Measurements from ENCODE around the gene PEMT.
"Not testable (repeated sequence)": the region's sequence is repeated elsewhere in the genome, so short reads cannot be mapped to it uniquely, and the experiment has no call there.

PEMT gene

GRCh38 chr17:17591355-17592298, at the start of gene PEMT:
Gene PEMT (minus strand): TSS chr17:17591708. CDS start chr17:17591626, 82 bp downstream.
- Mint-ChIP-seq H3K27me3 (ENCODE audit: low read depth) (no peaks in the 10 kb centered on the region), H3K4me1 (ENCODE audit: low read depth) (peaks cover 14% of the 10 kb centered on the region), H3K9me3 (no peaks in the 10 kb centered on the region), H3K36me3 (ENCODE audit: low read depth) (no peaks in the 10 kb centered on the region), H3K27ac (peak within 1 kb of the TSS; percentile 88), H3K4me3 (peak within 1 kb of the TSS; percentile 91)

GRCh38 chr17:17639661-17640270, 48.3 kb upstream of the PEMT start:
- not testable (repeated sequence) for H3K4me1 Mint-ChIP-seq (ENCODE audit: low read depth); H3K9me3 Mint-ChIP-seq; H3K4me3 Mint-ChIP-seq; H3K27me3 Mint-ChIP-seq (ENCODE audit: low read depth); H3K36me3 Mint-ChIP-seq (ENCODE audit: low read depth); H3K27ac Mint-ChIP-seq

- Mint-ChIP-seq H3K27ac (no peak overlapping the region), H3K4me1 (ENCODE audit: low read depth) (no peaks in the 10 kb centered on the region), H3K4me3 (no peak overlapping the region), H3K36me3 (ENCODE audit: low read depth) (no peaks in the 10 kb centered on the region), H3K27me3 (ENCODE audit: low read depth) (no peaks in the 10 kb centered on the region), H3K9me3 (no peaks in the 10 kb centered on the region)
Measured at GRCh38 chr17:17638467-17638866, 47.0 kb upstream of the PEMT start.

- H3K27ac Mint-ChIP-seq: no peak overlapping the region
- no peaks in the 10 kb centered on the region for H3K9me3 Mint-ChIP-seq
- no peaks in the 10 kb centered on the region for H3K36me3 Mint-ChIP-seq (ENCODE audit: low read depth)
- no peak overlapping the region for H3K4me3 Mint-ChIP-seq
- H3K27me3 Mint-ChIP-seq (ENCODE audit: low read depth): no peaks in the 10 kb centered on the region
- no peaks in the 10 kb centered on the region for H3K4me1 Mint-ChIP-seq (ENCODE audit: low read depth)
Measured at GRCh38 chr17:17636272-17636885, 44.9 kb upstream of the PEMT start.

- not testable (repeated sequence) for H3K9me3 Mint-ChIP-seq; H3K4me1 Mint-ChIP-seq (ENCODE audit: low read depth); H3K27ac Mint-ChIP-seq; H3K36me3 Mint-ChIP-seq (ENCODE audit: low read depth); H3K4me3 Mint-ChIP-seq; H3K27me3 Mint-ChIP-seq (ENCODE audit: low read depth)
Measured at GRCh38 chr17:17635537-17636271, 44.2 kb upstream of the PEMT start.

- Mint-ChIP-seq H3K27me3 (ENCODE audit: low read depth) (no peaks in the 10 kb centered on the region), H3K9me3 (no peaks in the 10 kb centered on the region), H3K27ac (no peak overlapping the region), H3K4me3 (no peak overlapping the region), H3K36me3 (ENCODE audit: low read depth) (no peaks in the 10 kb centered on the region), H3K4me1 (ENCODE audit: low read depth) (no peaks in the 10 kb centered on the region)
Measured at GRCh38 chr17:17635126-17635525, 43.6 kb upstream of the PEMT start.

GRCh38 chr17:17633310-17633709, 41.8 kb upstream of the PEMT start:
- Mint-ChIP-seq H3K4me1 (ENCODE audit: low read depth) (peaks cover 8% of the 10 kb centered on the region), H3K27ac (no peak overlapping the region), H3K27me3 (ENCODE audit: low read depth) (no peaks in the 10 kb centered on the region), H3K4me3 (no peak overlapping the region), H3K9me3 (no peaks in the 10 kb centered on the region), H3K36me3 (ENCODE audit: low read depth) (peaks cover 2% of the 10 kb centered on the region)

GRCh38 chr17:17632690-17633089, 41.2 kb upstream of the PEMT start:
- not testable (repeated sequence) for H3K9me3 Mint-ChIP-seq; H3K4me1 Mint-ChIP-seq (ENCODE audit: low read depth); H3K27ac Mint-ChIP-seq; H3K36me3 Mint-ChIP-seq (ENCODE audit: low read depth); H3K4me3 Mint-ChIP-seq; H3K27me3 Mint-ChIP-seq (ENCODE audit: low read depth)

- peak overlapping the region; percentile 93 for H3K27ac Mint-ChIP-seq
Measured at GRCh38 chr17:17628388-17629008, 37.0 kb upstream of the PEMT start.

GRCh38 chr17:17626840-17627239, 35.3 kb upstream of the PEMT start:
- no peak overlapping the region for H3K4me3 Mint-ChIP-seq
- H3K27me3 Mint-ChIP-seq (ENCODE audit: low read depth): no peaks in the 10 kb centered on the region
- H3K9me3 Mint-ChIP-seq: no peaks in the 10 kb centered on the region
- no peak overlapping the region for H3K27ac Mint-ChIP-seq
- peaks cover 8% of the 10 kb centered on the region for H3K4me1 Mint-ChIP-seq (ENCODE audit: low read depth)
- H3K36me3 Mint-ChIP-seq (ENCODE audit: low read depth): peaks cover 2% of the 10 kb centered on the region

More at GRCh38 chr17:17628388-17629008, 37.0 kb upstream of the PEMT start:
- Mint-ChIP-seq H3K36me3 (ENCODE audit: low read depth) (peaks cover 2% of the 10 kb centered on the region), H3K9me3 (no peaks in the 10 kb centered on the region), H3K4me3 (peak overlapping the region; percentile 86), H3K4me1 (ENCODE audit: low read depth) (peaks cover 8% of the 10 kb centered on the region), H3K27me3 (ENCODE audit: low read depth) (no peaks in the 10 kb centered on the region)

- H3K9me3 Mint-ChIP-seq: no peaks in the 10 kb centered on the region
- no peak overlapping the region for H3K4me3 Mint-ChIP-seq
- peaks cover 2% of the 10 kb centered on the region for H3K36me3 Mint-ChIP-seq (ENCODE audit: low read depth)
- peaks cover 8% of the 10 kb centered on the region for H3K4me1 Mint-ChIP-seq (ENCODE audit: low read depth)
- no peak overlapping the region for H3K27ac Mint-ChIP-seq
- H3K27me3 Mint-ChIP-seq (ENCODE audit: low read depth): peaks cover 4% of the 10 kb centered on the region
Measured at GRCh38 chr17:17626151-17626805, 34.8 kb upstream of the PEMT start.

GRCh38 chr17:17624741-17625140, 33.2 kb upstream of the PEMT start:
- no peaks in the 10 kb centered on the region for H3K9me3 Mint-ChIP-seq
- H3K27ac Mint-ChIP-seq: no peak overlapping the region
- H3K4me3 Mint-ChIP-seq: no peak overlapping the region
- peaks cover 2% of the 10 kb centered on the region for H3K36me3 Mint-ChIP-seq (ENCODE audit: low read depth)
- peaks cover 8% of the 10 kb centered on the region for H3K4me1 Mint-ChIP-seq (ENCODE audit: low read depth)
- peaks cover 6% of the 10 kb centered on the region for H3K27me3 Mint-ChIP-seq (ENCODE audit: low read depth)

GRCh38 chr17:17623904-17624303, 32.4 kb upstream of the PEMT start:
- Mint-ChIP-seq H3K4me1 (ENCODE audit: low read depth) (peaks cover 5% of the 10 kb centered on the region), H3K27me3 (ENCODE audit: low read depth) (peaks cover 6% of the 10 kb centered on the region), H3K36me3 (ENCODE audit: low read depth) (peaks cover 2% of the 10 kb centered on the region), H3K4me3 (no peak overlapping the region), H3K9me3 (no peaks in the 10 kb centered on the region), H3K27ac (no peak overlapping the region)

GRCh38 chr17:17621254-17621653, 29.7 kb upstream of the PEMT start:
- Mint-ChIP-seq H3K36me3 (ENCODE audit: low read depth) (no peaks in the 10 kb centered on the region), H3K4me3 (no peak overlapping the region)

More at GRCh38 chr17:17621254-17621653, 29.7 kb upstream of the PEMT start:
- Mint-ChIP-seq H3K4me1 (ENCODE audit: low read depth) (no peaks in the 10 kb centered on the region), H3K9me3 (no peaks in the 10 kb centered on the region), H3K27ac (no peak overlapping the region), H3K27me3 (ENCODE audit: low read depth) (peaks cover 6% of the 10 kb centered on the region)
